Measurements from ENCODE around the gene CHAD.

CHAD gene

GRCh38 chr17:50460831-50461526, 7.7 kb downstream of the CHAD start:
- H3K9me3 Mint-ChIP-seq = no peaks in the 10 kb centered on the region
- no peak overlapping the region for H3K27ac Mint-ChIP-seq
- no peak overlapping the region for H3K4me3 Mint-ChIP-seq
- H3K27me3 Mint-ChIP-seq = no peaks in the 10 kb centered on the region
- no peaks in the 10 kb centered on the region for H3K4me1 Mint-ChIP-seq (ENCODE audit: low read depth)
- no peaks in the 10 kb centered on the region for H3K36me3 Mint-ChIP-seq (ENCODE audit: low read depth)

DNA sequence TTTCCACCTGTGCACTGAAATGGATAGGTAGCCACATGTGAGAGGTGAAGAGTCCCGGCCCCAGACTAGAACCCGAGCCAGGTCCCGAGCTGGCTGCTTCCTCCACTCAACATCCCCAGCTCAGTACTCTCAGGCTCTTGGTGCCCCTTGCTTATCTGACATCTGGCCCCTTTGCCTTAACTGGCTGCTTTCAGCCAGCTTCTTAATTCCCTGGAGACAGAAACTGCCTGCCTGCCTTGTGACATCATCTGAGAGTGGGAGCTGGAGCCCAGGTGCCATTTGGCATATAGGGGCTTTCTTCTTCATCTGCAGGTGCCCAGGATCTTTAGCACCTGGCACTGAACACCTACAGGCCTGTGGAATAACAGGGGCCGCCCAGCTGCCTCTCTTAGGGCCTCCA, 8.9 kb downstream of the CHAD start:
- Mint-ChIP-seq H3K4me1 (ENCODE audit: low read depth) (no peaks in the 10 kb centered on the region), H3K36me3 (ENCODE audit: low read depth) (no peaks in the 10 kb centered on the region), H3K9me3 (no peaks in the 10 kb centered on the region), H3K27ac (no peak overlapping the region), H3K4me3 (no peak overlapping the region), H3K27me3 (no peaks in the 10 kb centered on the region)

DNA sequence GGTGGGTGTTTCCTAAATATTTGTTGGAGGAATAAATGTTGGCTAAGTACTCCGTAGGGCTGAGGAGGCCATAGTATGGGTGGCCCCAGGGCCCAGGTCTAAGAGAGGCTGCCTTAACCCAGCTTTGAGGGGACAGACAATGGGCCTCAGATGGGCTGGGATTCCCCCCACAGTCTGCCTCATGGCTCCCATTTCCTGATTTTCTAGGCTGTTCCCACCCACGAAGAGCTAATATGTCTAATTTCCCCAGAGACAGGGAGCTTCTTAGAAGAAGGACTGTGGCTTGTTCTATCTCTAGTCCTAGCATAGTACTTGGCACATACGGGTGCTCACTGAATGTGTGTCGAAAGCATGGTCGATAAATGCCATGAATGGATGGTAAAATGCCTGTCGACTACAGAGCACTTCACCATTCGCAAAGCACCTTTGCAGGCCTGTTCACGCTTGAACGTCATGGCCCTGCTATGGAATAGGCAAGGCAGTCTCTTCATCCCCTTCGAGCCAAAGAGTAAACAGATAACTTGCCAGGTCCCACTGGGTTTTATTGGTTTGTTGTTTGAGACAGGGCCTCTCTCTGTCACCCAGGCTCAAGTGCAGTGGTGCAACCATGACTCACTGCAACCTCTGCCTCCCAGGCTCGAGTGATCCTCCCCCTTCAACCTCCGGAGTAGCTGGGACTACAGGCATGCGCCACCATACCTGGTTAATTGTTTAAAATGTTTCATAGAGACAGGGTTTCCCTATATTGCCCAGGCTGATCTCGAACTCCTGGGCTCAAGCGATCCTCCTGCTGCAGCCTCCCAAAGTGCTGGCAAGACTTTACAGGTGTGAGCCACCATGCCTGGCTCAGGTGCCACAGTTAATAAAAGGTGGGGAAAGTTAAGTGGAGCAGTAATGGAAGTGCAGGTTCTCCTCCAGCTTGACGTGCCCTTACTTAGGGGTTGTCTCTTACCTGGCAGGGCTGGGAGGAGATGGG, 9.7 kb downstream of the CHAD start:
- Mint-ChIP-seq H3K9me3 (no peaks in the 10 kb centered on the region), H3K27ac (no peak overlapping the region), H3K36me3 (ENCODE audit: low read depth) (no peaks in the 10 kb centered on the region), H3K27me3 (no peaks in the 10 kb centered on the region), H3K4me3 (no peak overlapping the region), H3K4me1 (ENCODE audit: low read depth) (no peaks in the 10 kb centered on the region)

DNA sequence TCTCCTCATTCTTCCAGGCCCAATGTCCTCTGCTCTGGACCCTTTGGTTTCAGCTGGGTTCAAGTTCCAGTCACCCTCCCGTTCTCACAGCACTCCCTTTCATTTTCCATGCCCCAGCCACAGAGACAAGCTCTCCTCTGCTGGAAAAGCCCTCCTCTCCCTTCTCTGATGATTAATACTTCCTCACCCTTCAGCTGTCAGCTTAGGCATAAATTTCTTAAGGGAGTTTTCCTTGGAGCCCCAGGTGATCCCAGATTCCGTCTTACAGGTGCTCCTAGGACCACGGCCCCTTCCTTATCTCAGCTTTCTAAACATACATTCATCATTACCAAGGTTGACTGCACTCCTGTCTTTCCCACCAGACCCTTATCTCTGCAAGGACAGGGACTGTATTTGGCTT, 10.4 kb downstream of the CHAD start:
- no peak overlapping the region for H3K27ac Mint-ChIP-seq

DNA sequence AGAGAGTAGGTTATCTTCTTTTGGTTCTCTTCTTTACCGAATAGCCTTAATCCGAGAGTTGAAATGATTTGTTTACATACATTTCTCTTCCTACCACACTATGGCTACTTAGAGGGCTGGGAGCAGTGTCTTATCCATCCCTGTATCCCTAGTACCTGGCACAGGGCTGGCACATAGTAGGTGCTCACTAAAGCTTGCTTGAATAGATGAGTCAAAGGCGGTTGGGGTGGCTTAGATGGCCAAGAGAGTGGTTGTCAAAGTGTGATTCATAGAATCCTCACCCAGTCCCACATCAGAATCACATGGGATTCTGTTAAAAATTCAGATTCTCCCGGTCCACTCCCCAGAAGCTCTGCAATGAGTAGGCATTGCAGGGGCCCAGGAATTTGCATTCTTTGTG, 11.1 kb downstream of the CHAD start:
- Mint-ChIP-seq H3K4me3 (no peak overlapping the region), H3K36me3 (ENCODE audit: low read depth) (no peaks in the 10 kb centered on the region), H3K27ac (no peak overlapping the region), H3K9me3 (no peaks in the 10 kb centered on the region), H3K27me3 (no peaks in the 10 kb centered on the region), H3K4me1 (ENCODE audit: low read depth) (no peaks in the 10 kb centered on the region)

More for the DNA sequence above, 10.4 kb downstream of the CHAD start:
- no peaks in the 10 kb centered on the region for H3K36me3 Mint-ChIP-seq (ENCODE audit: low read depth)
- no peaks in the 10 kb centered on the region for H3K9me3 Mint-ChIP-seq
- H3K4me3 Mint-ChIP-seq = no peak overlapping the region
- no peaks in the 10 kb centered on the region for H3K27me3 Mint-ChIP-seq
- H3K4me1 Mint-ChIP-seq (ENCODE audit: low read depth) = no peaks in the 10 kb centered on the region

- H3K27ac Mint-ChIP-seq = no peak overlapping the region
- H3K9me3 Mint-ChIP-seq = no peaks in the 10 kb centered on the region
- no peaks in the 10 kb centered on the region for H3K36me3 Mint-ChIP-seq (ENCODE audit: low read depth)
- no peaks in the 10 kb centered on the region for H3K4me1 Mint-ChIP-seq (ENCODE audit: low read depth)
- H3K27me3 Mint-ChIP-seq = no peaks in the 10 kb centered on the region
- no peak overlapping the region for H3K4me3 Mint-ChIP-seq
These were observed 14.8 kb downstream of the CHAD start for GRCh38 chr17:50453901-50454300.

DNA sequence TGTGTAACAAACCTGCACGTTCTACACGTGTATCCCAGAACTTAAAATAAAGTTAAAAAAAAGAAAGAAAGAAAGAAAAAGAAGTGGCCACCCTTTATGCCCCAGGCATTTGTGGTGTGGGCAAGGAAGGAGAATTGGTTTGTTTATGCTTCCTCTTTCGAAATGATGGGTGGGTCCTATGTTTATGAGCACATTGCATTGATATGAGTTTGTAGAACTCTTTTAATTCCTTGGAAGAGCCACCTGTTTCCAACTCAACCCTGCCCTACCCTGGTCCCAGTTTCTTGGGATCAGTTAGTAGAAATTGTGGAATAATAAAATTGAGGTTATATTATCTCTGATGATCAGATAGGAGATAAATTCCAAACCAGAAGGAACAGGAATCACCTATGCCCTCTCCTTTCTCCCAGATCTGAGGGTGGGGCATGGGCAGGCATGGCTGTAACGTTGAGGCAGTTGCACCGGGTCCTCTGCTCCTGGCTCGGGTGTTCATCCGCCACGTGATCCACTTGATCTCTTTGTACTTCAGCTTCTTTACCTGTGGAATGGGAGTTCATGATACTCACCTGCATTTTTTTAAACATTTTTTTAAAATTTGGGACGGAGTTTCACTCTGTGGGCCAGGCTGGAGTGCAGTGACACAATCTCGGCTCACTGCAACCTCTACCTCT, 15.9 kb downstream of the CHAD start:
- Mint-ChIP-seq H3K27ac (no peak overlapping the region), H3K4me3 (no peak overlapping the region), H3K9me3 (no peaks in the 10 kb centered on the region), H3K36me3 (ENCODE audit: low read depth) (no peaks in the 10 kb centered on the region), H3K27me3 (no peaks in the 10 kb centered on the region), H3K4me1 (ENCODE audit: low read depth) (no peaks in the 10 kb centered on the region)

DNA sequence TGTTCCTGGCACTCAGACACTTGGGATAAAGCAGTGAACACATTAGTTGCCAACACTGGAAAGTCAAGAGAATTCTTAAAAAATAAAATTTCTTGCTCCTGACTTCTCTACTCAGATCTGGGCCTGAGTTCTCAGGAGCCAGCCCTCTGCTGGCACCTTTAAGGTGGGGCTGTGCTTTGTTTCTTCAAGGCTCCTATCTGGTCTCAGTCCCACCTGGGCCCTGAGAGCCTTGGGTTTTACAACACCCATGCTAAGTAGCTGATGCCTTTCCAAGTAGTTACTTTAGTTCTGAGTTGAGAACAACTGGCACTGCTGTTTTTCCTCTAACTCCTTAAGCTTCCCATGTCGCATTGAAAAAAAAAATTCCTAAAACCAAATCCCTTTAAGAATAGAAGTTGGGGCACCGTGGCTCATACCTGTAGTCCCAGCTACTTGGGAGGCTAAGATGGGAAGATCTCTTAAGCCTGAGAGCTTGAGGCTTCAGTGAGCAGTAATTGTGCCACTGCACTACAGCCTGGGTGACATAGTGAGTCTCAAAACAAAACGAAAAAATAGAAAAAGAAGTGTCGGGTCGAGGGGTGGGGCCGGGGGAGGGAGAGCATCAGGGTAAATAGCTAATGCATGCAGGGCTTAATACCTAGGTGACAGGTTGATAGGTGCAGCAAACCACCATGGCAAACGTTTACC, 16.6 kb downstream of the CHAD start:
- Mint-ChIP-seq H3K9me3 (no peaks in the 10 kb centered on the region), H3K4me1 (ENCODE audit: low read depth) (no peaks in the 10 kb centered on the region), H3K27me3 (no peaks in the 10 kb centered on the region), H3K4me3 (no peak overlapping the region), H3K36me3 (ENCODE audit: low read depth) (no peaks in the 10 kb centered on the region), H3K27ac (no peak overlapping the region)

GRCh38 chr17:50448643-50449042, 20.0 kb downstream of the CHAD start:
- Mint-ChIP-seq H3K27me3 (no peaks in the 10 kb centered on the region), H3K4me1 (ENCODE audit: low read depth) (no peaks in the 10 kb centered on the region), H3K36me3 (ENCODE audit: low read depth) (no peaks in the 10 kb centered on the region), H3K9me3 (no peaks in the 10 kb centered on the region), H3K27ac (no peak overlapping the region), H3K4me3 (no peak overlapping the region)

DNA sequence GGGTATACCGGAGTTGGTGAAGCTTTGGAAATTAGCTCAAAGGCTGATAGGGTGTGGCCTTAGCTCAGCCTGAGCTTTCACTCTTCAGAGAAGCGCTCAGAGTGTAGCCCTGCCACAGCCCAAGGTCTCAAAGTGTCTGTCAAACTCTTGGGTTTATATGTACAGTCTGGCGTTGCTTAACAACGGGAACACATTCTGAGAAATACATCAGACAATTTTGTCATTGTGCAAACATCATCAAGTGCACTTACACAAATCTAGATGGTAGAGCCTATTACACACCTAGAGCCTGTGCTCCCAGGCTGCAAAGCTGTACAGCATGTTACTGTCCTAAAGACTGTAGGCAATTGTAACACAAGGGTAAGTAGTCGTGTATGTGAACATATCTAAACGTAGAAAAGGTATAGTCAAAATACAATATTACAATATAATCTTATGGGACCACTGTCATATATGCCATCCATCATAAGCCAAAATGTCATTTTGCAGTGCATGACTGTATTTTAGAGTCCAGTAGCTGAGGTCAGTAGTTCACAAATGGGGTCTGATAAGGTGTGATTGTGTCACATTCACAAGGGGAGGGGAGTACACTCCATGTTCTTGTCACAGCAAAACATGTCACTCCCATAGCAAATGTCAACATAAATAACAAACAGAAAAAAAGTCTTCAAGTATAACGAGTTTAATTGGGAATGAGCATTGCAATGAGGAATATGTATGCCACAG, 20.6 kb downstream of the CHAD start:
- no peaks in the 10 kb centered on the region for H3K4me1 Mint-ChIP-seq (ENCODE audit: low read depth)
- no peak overlapping the region for H3K27ac Mint-ChIP-seq
- no peak overlapping the region for H3K4me3 Mint-ChIP-seq
- H3K36me3 Mint-ChIP-seq (ENCODE audit: low read depth) = no peaks in the 10 kb centered on the region
- H3K9me3 Mint-ChIP-seq = no peaks in the 10 kb centered on the region
- no peaks in the 10 kb centered on the region for H3K27me3 Mint-ChIP-seq

- no peak overlapping the region for H3K27ac Mint-ChIP-seq
These were observed 22.9 kb downstream of the CHAD start for GRCh38 chr17:50445730-50446325.

DNA sequence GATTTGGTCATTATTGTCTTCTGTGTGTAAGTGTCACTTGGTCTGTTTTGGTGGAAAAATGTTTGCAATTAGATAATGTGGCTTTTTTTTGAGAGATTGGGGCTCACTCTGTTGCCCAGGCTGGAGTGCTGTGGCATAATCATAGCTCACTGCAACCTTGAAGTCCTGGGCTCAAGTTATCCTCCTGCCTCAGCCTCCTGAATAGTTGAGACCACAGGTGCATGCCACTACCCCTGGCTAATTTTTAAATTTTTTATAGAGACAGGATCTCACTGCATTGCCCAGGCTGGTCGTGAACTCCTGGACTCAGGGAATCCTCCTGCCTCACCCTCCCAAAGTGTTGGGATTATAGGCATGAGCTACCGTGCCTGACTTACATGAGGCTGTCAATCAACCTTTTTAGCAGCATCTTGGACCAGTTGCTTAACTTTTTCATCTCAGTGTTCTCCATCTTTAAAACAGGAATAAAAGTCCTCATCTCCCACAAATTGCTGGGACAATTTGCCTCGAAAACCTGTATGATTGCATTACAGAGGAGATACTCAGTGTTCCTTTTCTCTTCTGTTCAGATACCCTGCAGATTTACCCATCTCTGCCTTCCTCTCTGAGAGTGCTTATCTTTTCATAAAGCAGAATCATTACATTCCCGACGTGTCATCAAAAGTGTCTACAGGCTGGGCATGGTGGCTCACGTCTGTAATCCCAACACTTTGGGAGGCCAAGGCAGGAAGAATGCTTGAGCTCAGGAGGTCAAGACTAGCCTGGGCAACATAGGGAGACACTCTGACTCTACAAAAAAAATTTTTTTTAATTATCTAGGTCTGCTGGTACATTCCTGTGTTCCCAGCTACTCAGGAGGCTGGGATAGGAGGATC, 23.6 kb downstream of the CHAD start:
- Mint-ChIP-seq H3K4me1 (ENCODE audit: low read depth) (no peaks in the 10 kb centered on the region), H3K27me3 (no peaks in the 10 kb centered on the region), H3K9me3 (no peaks in the 10 kb centered on the region), H3K36me3 (ENCODE audit: low read depth) (peaks cover 4% of the 10 kb centered on the region), H3K4me3 (no peak overlapping the region), H3K27ac (no peak overlapping the region)

More at GRCh38 chr17:50445730-50446325, 22.9 kb downstream of the CHAD start:
- Mint-ChIP-seq H3K4me3 (no peak overlapping the region), H3K27me3 (no peaks in the 10 kb centered on the region), H3K36me3 (ENCODE audit: low read depth) (no peaks in the 10 kb centered on the region), H3K9me3 (no peaks in the 10 kb centered on the region), H3K4me1 (ENCODE audit: low read depth) (no peaks in the 10 kb centered on the region)

DNA sequence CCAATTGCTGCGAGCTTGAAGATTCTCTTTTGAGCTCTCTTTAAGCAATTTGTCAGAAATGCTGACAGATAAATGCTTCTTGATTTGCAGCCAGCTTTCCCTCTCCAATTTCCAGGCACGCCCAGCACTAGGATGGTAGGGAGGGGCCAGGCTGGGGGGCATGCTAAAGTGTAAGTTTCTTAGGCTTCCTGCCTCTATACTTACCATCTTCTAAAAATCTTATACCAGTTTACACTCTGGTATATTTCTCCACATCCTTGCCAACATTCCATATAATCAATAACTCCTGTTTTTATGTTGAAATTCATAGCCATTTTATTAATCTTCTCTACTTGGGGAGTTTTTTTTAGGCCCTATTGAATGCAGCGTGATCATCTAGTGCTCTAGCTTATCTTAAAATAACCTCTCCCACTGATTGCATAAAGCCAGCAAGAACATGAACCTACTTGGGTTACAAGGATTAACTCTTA, 25.1 kb downstream of the CHAD start:
- no peaks in the 10 kb centered on the region for H3K27me3 Mint-ChIP-seq
- no peaks in the 10 kb centered on the region for H3K4me1 Mint-ChIP-seq (ENCODE audit: low read depth)
- H3K4me3 Mint-ChIP-seq = no peak overlapping the region
- H3K9me3 Mint-ChIP-seq = no peaks in the 10 kb centered on the region
- no peak overlapping the region for H3K27ac Mint-ChIP-seq
- peaks cover 4% of the 10 kb centered on the region for H3K36me3 Mint-ChIP-seq (ENCODE audit: low read depth)

All from stimulated activated naive CD8-positive, alpha-beta T cell treated with anti-CD3 and anti-CD28 coated beads, Interleukin-15, Interleukin-2, amounts not matched to agents 100 ng/mL and 50 ng/mL, for 24 hours (primary cell).